T-helper 2 cell treated with Interferon-gamma antibody and Interleukin-4, amounts not matched to agents 5 μg/mL and 100 μg/mL, for 36 hours (primary cell): Measurements from ENCODE around the gene CLDN19.
A peak's percentile ranks its signal among the peaks of the same experiment; 100 is the strongest.

Source experiments
- DNase-seq: peaks from one replicate; pipeline ENCODE4 v3.0.0; 2021; ENCODE audit warnings: low spot score
- H3K27ac Mint-ChIP-seq: one replicate; pipeline ENCODE4 v1.8.0; 2021; ENCODE audit warnings: mild to moderate bottlenecking, mixed read lengths
- H3K27me3 Mint-ChIP-seq: one replicate; pipeline ENCODE4 v1.8.0; 2021; ENCODE audit warnings: low read depth, mixed read lengths
- H3K36me3 Mint-ChIP-seq: one replicate; pipeline ENCODE4 v1.8.0; 2021; ENCODE audit warnings: low read depth, mixed read lengths
- H3K4me1 Mint-ChIP-seq: one replicate; pipeline ENCODE4 v1.8.0; 2021; ENCODE audit warnings: low read depth, mixed read lengths
- H3K4me3 Mint-ChIP-seq: one replicate; pipeline ENCODE4 v1.8.0; 2022; ENCODE audit warnings: mild to moderate bottlenecking, moderate library complexity, mixed read lengths
- H3K9me3 Mint-ChIP-seq: one replicate; pipeline ENCODE4 v1.8.0; 2021; ENCODE audit warnings: mixed read lengths

CLDN19 gene

DNA sequence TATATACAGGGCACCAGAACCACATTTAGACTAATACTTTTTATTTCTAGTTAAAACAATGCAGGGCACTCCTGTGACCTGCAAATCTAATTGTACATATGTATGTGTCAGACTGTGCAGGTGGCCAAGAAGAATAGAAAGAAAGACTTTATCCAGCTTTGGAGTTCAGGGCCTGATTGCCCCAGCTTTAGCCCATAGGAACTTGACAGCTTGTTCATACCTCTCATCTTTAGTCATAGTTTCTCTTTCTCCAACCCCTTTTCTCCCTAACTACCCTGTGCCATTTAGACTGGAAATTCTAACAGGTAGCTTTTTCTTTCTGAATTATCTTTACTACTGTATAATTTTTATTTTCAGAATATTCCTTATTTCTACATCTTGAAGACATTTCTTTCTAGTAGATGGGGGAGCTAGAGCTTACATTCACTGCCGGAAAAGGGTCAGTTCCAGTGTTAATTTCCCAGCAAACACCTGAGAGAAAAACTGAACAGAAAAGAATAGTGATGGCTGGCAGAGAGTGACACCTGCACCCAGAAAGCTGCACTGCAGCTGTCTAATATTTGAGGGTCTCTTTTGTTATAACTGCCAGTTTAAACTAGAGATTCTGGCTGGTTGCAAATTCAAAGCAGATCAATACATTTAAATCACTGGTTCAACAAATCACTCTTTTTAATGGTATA is 49.4 kb downstream of the CLDN19 start:
- H3K27me3 Mint-ChIP-seq, result no peaks in the 10 kb centered on the region
- no peak overlapping the region for H3K4me3 Mint-ChIP-seq
- DNase-seq, result no peak
- H3K4me1 Mint-ChIP-seq, result peaks cover 63% of the 10 kb centered on the region
- H3K9me3 Mint-ChIP-seq, result no peaks in the 10 kb centered on the region
- peaks cover 52% of the 10 kb centered on the region for H3K36me3 Mint-ChIP-seq
- H3K27ac Mint-ChIP-seq, result no peak overlapping the region

DNA sequence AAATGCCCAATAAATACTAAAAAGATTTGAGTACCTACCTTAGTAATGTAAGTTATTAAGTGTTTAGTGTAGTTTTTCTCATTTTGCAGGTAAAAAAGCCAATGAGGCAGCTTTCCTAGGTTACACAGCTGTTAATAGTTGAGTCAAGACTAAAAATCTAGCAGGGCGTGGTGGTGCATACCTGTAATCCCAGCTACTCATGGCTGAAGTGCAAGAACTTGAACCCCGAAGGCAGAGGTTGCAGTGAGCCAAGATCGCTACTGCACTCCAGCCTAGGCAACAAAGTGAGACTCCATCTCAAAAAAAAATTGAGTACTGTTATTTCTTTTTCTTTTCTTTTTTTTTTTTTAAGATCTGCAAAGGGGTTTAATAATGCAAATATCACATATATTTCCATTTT is 50.1 kb downstream of the CLDN19 start:
- no peak overlapping the region for H3K27ac Mint-ChIP-seq

GRCh38 chr1:42686418-42686817 is 53.6 kb downstream of the CLDN19 start:
- Mint-ChIP-seq H3K27me3 (no peaks in the 10 kb centered on the region), H3K36me3 (peaks cover 54% of the 10 kb centered on the region), H3K27ac (no peak overlapping the region), H3K4me1 (peaks cover 64% of the 10 kb centered on the region), H3K4me3 (peak overlapping the region; percentile 48), H3K9me3 (no peaks in the 10 kb centered on the region)
- DNase-seq, result no peak

More for the DNA sequence above, 50.1 kb downstream of the CLDN19 start:
- DNase-seq, result no peak
- H3K4me3 Mint-ChIP-seq, result no peak overlapping the region
- peaks cover 52% of the 10 kb centered on the region for H3K36me3 Mint-ChIP-seq
- H3K4me1 Mint-ChIP-seq, result peaks cover 66% of the 10 kb centered on the region
- H3K27me3 Mint-ChIP-seq, result no peaks in the 10 kb centered on the region
- no peaks in the 10 kb centered on the region for H3K9me3 Mint-ChIP-seq

DNA sequence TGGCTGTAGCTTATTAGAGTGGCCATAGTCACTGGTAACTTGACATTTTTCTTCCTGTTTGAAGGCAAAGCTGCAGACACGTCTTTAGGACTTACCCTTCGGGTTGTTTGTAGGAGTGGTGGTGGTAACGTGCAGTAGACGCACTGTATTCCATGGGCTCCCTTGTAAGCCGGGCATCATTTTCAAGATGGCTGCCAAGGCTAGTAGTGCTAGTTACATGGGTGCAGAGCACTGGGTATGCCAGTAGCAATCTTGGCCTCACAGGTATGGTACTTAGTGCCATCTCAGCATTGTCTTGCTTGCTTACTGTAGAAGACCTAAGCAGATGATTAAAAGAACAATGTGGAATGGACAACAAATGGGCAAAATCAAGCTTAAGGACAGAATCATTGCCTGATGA is 55.9 kb downstream of the CLDN19 start:
- H3K27me3 Mint-ChIP-seq, result no peaks in the 10 kb centered on the region
- peak overlapping the region; percentile 93 for H3K27ac Mint-ChIP-seq
- H3K9me3 Mint-ChIP-seq, result no peaks in the 10 kb centered on the region
- peaks cover 52% of the 10 kb centered on the region for H3K36me3 Mint-ChIP-seq
- peaks cover 59% of the 10 kb centered on the region for H3K4me1 Mint-ChIP-seq
- no peak for DNase-seq
- peak overlapping the region; percentile 97 for H3K4me3 Mint-ChIP-seq
